ENCODE results near the gene OR4K1.
"Not testable (repeated sequence)": the region's sequence is repeated elsewhere in the genome, so short reads cannot be mapped to it uniquely, and the experiment has no call there.

OR4K1 gene

GRCh38 chr14:19930617-19931016, at the start of gene OR4K1:
OR4K1 (plus strand) TSS chr14:19930917; CDS start chr14:19935667, 4,750 bp downstream.
- DNase-seq (ENCODE audit: low read depth in 3 of 3) = no peak

- DNase-seq (ENCODE audit: low read depth in 3 of 3) = no peak
Measured at GRCh38 chr14:19895282-19895681, 35.4 kb upstream of the OR4K1 start.

DNA sequence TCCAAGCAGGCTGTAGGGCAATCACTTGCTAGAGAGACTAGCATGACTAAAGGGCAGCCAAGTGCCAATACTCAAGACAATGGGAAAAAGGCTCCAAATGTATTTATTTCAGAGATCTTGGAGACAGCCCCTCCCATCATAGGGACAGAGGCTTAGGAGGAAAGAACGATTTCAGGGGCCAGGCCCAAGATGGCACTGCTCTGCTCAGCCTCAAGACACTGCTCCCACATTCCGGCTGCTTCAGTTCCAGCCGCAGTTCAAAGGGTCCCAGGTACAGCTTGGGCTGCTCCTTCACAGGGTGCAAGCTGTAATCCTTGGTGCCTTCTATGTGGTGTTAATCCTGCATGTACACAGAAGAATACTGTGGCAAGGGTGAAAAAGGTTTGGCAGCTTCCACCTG, 29.7 kb upstream of the OR4K1 start:
- no peak for DNase-seq (ENCODE audit: low read depth in 3 of 3)

DNA sequence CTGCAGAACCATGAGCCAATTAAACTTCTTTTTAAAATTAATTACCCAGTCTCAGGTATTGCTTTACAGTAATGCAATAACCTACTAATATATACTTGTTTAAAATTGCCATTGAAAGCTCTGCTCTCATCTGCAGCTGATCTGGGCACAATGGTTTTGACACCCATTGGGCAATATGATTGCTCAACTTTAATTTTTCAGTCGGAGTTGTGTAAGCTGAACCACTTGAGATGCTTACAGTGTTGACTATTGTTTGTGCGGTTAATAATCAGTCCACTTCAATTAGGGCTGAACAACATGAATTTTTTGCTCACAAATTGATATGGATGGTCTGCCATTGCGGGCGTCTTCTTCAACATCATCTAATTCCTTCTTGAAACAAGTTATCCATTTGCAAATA, 28.3 kb upstream of the OR4K1 start:
- DNase-seq (ENCODE audit: low read depth in 3 of 3) = no peak

GRCh38 chr14:19906665-19907064, 24.1 kb upstream of the OR4K1 start:
- no peak for DNase-seq (ENCODE audit: low read depth in 3 of 3)

DNA sequence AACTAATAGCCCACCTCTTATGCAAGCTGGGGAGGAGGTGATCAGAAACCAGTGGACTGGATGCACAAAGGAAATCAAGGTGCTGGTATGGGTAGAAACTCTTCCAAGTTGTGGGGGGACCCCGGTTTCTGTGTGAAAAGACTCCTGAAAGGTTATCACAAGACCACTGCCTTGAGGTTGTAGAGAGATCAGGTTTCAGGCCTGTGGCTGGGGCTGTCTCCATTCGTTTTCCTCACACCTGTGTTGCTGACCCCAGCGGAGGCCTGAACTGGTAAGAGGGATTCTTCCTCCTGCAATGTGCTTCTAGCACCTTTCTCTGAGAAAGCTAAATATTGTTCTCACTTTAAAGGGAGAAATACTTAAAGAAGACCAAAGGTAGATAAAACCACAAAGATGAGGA, 19.6 kb upstream of the OR4K1 start:
- DNase-seq (ENCODE audit: low read depth in 3 of 3) = no peak

GRCh38 chr14:19917243-19917642, 13.5 kb upstream of the OR4K1 start:
- DNase-seq (ENCODE audit: low read depth in 3 of 3) = no peak

- DNase-seq (ENCODE audit: low read depth in 3 of 3) = no peak
Measured at GRCh38 chr14:19917955-19918518, 12.7 kb upstream of the OR4K1 start.

DNA sequence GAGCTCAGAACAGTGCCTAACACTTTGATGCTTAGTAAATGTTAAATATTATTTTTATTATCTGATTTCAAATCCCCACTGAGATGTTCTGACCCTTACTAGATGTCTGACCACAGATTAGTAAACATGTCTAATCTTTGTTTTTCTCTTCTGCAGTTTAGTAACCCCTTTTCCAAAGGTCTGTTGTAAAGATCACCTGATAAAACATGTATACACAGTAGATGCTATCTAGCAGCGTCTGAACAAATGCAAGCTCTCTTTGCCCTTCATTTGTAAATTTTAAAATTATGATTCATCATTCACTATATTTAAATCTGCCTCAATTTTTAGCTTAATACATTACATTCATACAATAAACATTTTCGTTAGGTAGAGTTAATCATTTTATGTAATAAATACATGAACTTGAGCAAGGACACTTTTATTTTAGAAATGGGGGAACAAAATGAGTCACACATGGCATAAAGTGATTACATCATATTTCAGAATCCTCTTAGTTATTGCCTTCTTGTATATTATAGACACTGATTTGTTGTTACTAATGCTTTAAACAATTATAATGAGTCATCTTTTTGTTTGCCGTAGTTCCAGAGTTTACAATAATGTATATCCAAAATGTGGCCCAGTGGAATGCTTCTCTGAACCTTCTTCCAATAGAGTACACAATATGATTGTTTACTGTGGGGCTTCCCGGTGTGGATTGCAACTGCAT, 12.0 kb upstream of the OR4K1 start:
- DNase-seq (ENCODE audit: low read depth in 3 of 3) = no peak

DNA sequence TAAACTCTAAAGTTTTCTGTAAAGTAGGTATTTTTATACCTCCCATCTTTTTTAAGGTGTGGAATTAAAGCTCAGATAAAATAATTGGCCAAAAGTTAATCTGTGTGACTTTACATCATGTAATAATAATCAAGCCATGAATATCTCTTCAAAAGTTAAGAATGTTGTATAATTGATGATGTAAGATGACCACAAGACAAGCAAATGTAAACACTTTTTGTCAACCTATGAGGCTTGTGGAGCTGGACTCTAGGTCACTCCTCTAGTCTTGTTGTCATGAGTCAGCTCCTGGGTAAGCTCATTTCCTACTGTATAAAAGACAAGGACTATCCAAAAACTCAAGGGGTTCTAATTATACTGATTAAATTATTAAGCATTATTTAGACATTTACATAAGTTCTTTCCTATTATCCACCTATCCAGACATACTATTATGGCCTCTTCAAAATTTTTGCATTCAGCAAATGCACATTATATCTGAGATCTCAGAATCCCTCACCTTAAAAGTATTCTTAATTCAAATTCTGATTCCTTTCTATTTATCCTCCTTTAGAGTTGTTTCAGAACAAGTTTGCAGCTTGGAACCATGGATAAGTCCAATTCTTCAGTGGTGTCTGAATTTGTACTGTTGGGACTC, 10.6 kb upstream of the OR4K1 start, which contains the start of gene OR4K5:
OR4K5 (plus strand) TSS at position 587 of the 637 bp plus-strand sequence; CDS start at position 587, 0 bp downstream.
- DNase-seq (ENCODE audit: low read depth in 3 of 3) = no peak

DNA sequence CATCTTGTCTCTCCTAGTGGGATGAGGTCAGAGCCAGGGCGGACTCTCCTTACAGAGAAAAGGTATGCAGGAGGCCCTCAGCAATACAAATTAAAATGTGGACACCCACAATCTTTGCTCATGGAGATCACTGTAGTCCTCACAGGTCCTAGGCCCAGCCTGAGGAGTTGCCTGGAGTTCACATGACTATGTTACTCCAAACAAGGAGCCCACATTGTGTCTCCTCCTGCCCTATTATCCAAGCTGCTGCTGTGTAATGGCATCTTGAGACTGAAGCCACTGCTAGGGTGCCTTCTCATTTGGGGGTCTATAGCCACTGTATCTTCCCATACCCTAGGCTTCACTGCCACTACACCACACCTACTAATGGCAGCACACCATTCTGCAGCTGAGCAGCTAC, 11.0 kb downstream of the OR4K1 start:
- no peak for DNase-seq (ENCODE audit: low read depth in 3 of 3)

GRCh38 chr14:19947413-19948090, 16.8 kb downstream of the OR4K1 start:
- no peak for DNase-seq (ENCODE audit: low read depth in 3 of 3)

- DNase-seq (ENCODE audit: low read depth in 3 of 3) = no peak
Measured at GRCh38 chr14:19949218-19949617, 18.5 kb downstream of the OR4K1 start.

- DNase-seq (ENCODE audit: low read depth in 3 of 3) = not testable (repeated sequence)
Measured at GRCh38 chr14:19969735-19970134, 39.0 kb downstream of the OR4K1 start.

GRCh38 chr14:19974844-19975243, 44.1 kb downstream of the OR4K1 start:
- DNase-seq (ENCODE audit: low read depth in 3 of 3) = no peak

GRCh38 chr14:19975291-19975690, 44.6 kb downstream of the OR4K1 start, which contains the start of gene OR4K15:
OR4K15 (plus strand) TSS chr14:19975591; CDS start chr14:19975591, 0 bp downstream.
- DNase-seq (ENCODE audit: low read depth in 3 of 3) = no peak

All from stimulated activated CD4-positive, alpha-beta T cell treated with anti-CD3 and anti-CD28 coated beads, TNF-alpha, amount 100 ng/mL, for 48 hours (primary cell).